HepG2 (cell line): ENCODE results near the gene TNK1. TPM values are rescaled to one million over a fixed set of nuclear protein-coding genes. Genes with fewer than 3 reads are reported as not detected.

Source experiments
- ARHGAP35 ChIP-seq: sonication (generic); formaldehyde crosslinking; IDR thresholded peaks from 2 replicates; pipeline ENCODE4 v1.9.0; 2022; ENCODE audit warnings: mild to moderate bottlenecking, inconsistent platforms, moderate library complexity, missing genetic modification reagents, borderline replicate concordance
- ARNTL ChIP-seq: sonication (generic); formaldehyde crosslinking; IDR thresholded peaks from 2 replicates; pipeline ENCODE4 v1.4.0; 2020; ENCODE audit warnings: mild to moderate bottlenecking, missing genetic modification reagents
- ATAD3A ChIP-seq: sonication (generic); formaldehyde crosslinking; IDR thresholded peaks from 2 replicates; pipeline ENCODE4 v1.4.0; 2020; ENCODE audit warnings: missing genetic modification reagents
- KAT8 ChIP-seq: IDR thresholded peaks from 2 replicates; pipeline ENCODE4 v1.6.1; 2016; ENCODE audit warnings: missing genetic modification reagents, missing compliant biosample characterization
- MED1 ChIP-seq: sonication (generic); formaldehyde crosslinking; IDR thresholded peaks from 2 replicates; pipeline ENCODE4 v1.4.0; 2020; ENCODE audit warnings: missing genetic modification reagents
- MEIS2 ChIP-seq: sonication (generic); formaldehyde crosslinking; IDR thresholded peaks from 2 replicates; pipeline ENCODE4 v1.9.0; 2021; ENCODE audit warnings: mild to moderate bottlenecking, missing genetic modification reagents
- NR2C2 ChIP-seq: sonication (generic); formaldehyde crosslinking; IDR thresholded peaks from 2 replicates; pipeline ENCODE4 v1.4.0; 2020; ENCODE audit warnings: missing genetic modification reagents, mild to moderate bottlenecking, moderate library complexity, borderline replicate concordance
- NR2F2 ChIP-seq: IDR thresholded peaks from 2 replicates; pipeline ENCODE4 v1.6.1; 2012; ENCODE audit warnings: low read depth, inconsistent platforms, borderline replicate concordance
- PCBP1 ChIP-seq: fragments of 200-400 bp; formaldehyde crosslinking; IDR thresholded peaks from 2 replicates; pipeline ENCODE4 v1.6.1; 2017; ENCODE audit warnings: mild to moderate bottlenecking, low read depth, low read length, borderline replicate concordance
- PHF20 ChIP-seq: sonication (generic); formaldehyde crosslinking; IDR thresholded peaks from 2 replicates; pipeline ENCODE4 v1.5.0; 2020; ENCODE audit warnings: mild to moderate bottlenecking, missing genetic modification reagents
- SIN3A ChIP-seq: IDR thresholded peaks from 2 replicates; pipeline ENCODE4 v1.6.1; 2011; ENCODE audit warnings: low read depth, mild to moderate bottlenecking, control low read depth, low read length, borderline replicate concordance
- ZKSCAN8 ChIP-seq: IDR thresholded peaks from 2 replicates; pipeline ENCODE4 v1.6.1; 2016; ENCODE audit warnings: borderline replicate concordance, missing genetic modification reagents, missing compliant biosample characterization
- ZNF350 ChIP-seq: sonication (generic); formaldehyde crosslinking; IDR thresholded peaks from 2 replicates; pipeline ENCODE4 v1.4.0; 2020; ENCODE audit warnings: mild to moderate bottlenecking, low read depth, missing genetic modification reagents, borderline replicate concordance
- ZNF446 ChIP-seq: sonication (generic); formaldehyde crosslinking; IDR thresholded peaks from 2 replicates; pipeline ENCODE4 v1.5.0; 2020; ENCODE audit warnings: mild to moderate bottlenecking, missing genetic modification reagents
- ZSCAN25 ChIP-seq: sonication (generic); formaldehyde crosslinking; IDR thresholded peaks from 2 replicates; pipeline ENCODE4 v1.8.0; 2022; ENCODE audit warnings: mild to moderate bottlenecking, missing genetic modification reagents
- polyA plus RNA-seq, 8 experiments: library from polyadenylated mRNA; depleted of rRNA in 3 of 8; stranded (reverse) in 7 of 8; unstranded in 1 of 8; fragments of >200 nt; fragmentation: Illumina TruSeq in 4 of 8; extraction: Trizol in 4 of 8; gene quantifications; 2 replicates each; pipeline versions ENCODE4 v1.2.1 to v1.2.3, GENCODE V29; 2011 to 2016; ENCODE audit warnings: low read depth in 4 of 8, missing spikeins in 1 of 8, mixed read lengths in 1 of 8; ENCODE audit not compliant: insufficient read depth in 1 of 8
- total RNA-seq, 5 experiments: library from RNA; depleted of rRNA; stranded (reverse); fragments of >200 nt; fragmentation: Illumina TruSeq; extraction: Trizol; gene quantifications; 2 replicates each; pipeline ENCODE4 v1.2.3, GENCODE V29; 2016; ENCODE audit warnings: low read depth in 1 of 5
- TF ChIP-seq, protein P1 (sequence below): sonication (generic); formaldehyde crosslinking; conservative IDR thresholded peaks from 2 replicates; pipeline ENCODE4 v1.4.0; 2020; ENCODE audit warnings: missing genetic modification reagents
- TF ChIP-seq, protein P2 (sequence below): sonication (generic); formaldehyde crosslinking; IDR thresholded peaks from 2 replicates; pipeline ENCODE4 v1.5.0; 2020; ENCODE audit warnings: mild to moderate bottlenecking, missing genetic modification reagents, borderline replicate concordance
- TF ChIP-seq, protein P3 (sequence below): sonication (generic); formaldehyde crosslinking; IDR thresholded peaks from 2 replicates; pipeline ENCODE4 v1.4.0; 2020; ENCODE audit warnings: missing genetic modification reagents; ENCODE audit errors: not compliant biosample characterization
- TF ChIP-seq, protein P4 (sequence below): sonication (generic); formaldehyde crosslinking; IDR thresholded peaks from 2 replicates; pipeline ENCODE4 v1.5.0; 2020; ENCODE audit warnings: missing genetic modification reagents
- TF ChIP-seq, protein P5 (sequence below): sonication (generic); formaldehyde crosslinking; IDR thresholded peaks from 2 replicates; pipeline ENCODE4 v1.4.0; 2020; ENCODE audit warnings: missing genetic modification reagents, low read depth, mild to moderate bottlenecking, borderline replicate concordance
- TF ChIP-seq, protein P6 (sequence below): sonication (generic); formaldehyde crosslinking; IDR thresholded peaks from 2 replicates; pipeline ENCODE4 v1.8.0; 2022; ENCODE audit warnings: missing genetic modification reagents, low read depth, mild to moderate bottlenecking, borderline replicate concordance

The TNK1 gene
- total and polyA plus RNA-seq, 2 of the 13 experiments (the other 11 are each of a cell fraction or from before 2014, with no cell fraction given), result 2.0 to 3.5 TPM

DNA sequence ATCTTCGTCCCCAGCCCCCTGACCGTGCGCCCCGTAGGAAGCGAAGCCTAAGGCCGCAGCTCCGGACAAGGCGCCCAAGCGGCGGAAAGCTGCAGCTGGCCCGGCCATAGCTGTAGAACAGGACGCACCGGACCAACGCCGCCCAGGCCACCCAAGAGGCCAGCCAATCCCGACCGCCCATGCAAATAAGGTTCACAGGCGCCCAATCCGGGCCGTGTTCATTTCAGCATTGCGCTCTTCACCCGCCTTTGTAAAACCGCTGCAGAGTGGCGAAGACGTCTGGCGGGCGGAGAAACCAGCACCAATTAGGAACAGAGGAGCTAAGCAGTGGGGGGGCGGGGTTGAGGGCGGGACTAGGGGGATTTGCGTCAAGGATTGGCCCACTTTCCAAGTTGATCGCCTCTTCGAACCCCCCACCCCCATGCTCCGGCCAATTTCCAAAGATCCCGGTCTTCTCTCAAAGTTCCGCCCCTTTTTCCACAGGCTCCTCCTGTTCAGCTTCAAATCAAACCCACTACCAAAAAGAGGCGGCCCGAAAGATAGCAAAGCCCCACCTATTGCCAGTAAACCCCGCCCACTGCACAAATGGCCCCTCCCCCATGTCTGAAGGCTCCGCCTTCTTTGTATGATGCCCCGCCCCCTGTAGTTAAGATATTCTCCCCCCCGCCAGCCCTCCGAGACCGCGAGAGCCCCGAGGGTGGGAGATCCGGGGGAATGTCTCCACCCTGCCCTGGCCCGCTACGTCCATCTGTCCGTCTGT, 23.3 kb downstream of the TNK1 start, which contains the start of gene TMEM256 (continued):
- TF ChIP-seq, protein P1, sequence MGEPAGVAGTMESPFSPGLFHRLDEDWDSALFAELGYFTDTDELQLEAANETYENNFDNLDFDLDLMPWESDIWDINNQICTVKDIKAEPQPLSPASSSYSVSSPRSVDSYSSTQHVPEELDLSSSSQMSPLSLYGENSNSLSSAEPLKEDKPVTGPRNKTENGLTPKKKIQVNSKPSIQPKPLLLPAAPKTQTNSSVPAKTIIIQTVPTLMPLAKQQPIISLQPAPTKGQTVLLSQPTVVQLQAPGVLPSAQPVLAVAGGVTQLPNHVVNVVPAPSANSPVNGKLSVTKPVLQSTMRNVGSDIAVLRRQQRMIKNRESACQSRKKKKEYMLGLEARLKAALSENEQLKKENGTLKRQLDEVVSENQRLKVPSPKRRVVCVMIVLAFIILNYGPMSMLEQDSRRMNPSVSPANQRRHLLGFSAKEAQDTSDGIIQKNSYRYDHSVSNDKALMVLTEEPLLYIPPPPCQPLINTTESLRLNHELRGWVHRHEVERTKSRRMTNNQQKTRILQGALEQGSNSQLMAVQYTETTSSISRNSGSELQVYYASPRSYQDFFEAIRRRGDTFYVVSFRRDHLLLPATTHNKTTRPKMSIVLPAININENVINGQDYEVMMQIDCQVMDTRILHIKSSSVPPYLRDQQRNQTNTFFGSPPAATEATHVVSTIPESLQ, result no peak
- TF ChIP-seq NR2C2 (CRISPR knock-in tag) (peak; percentile 16; the same call in 1 of the 2 replicates), SIN3A (no peak; the same call in 1 of the 2 replicates), ATAD3A (no peak), NR2F2 (no peak), ARHGAP35 (CRISPR knock-in tag) (no peak), ZNF350 (no peak; the same call in 1 of the 2 replicates), ARNTL (0 out of 2 replicates have a peak, but pooled peaks have one; percentile 32), PCBP1 (peak; percentile 77; the same call in 1 of the 2 replicates), MED1 (CRISPR knock-in tag) (peak; percentile 51; the same call in 1 of the 2 replicates), ZSCAN25 (CRISPR knock-in tag) (no peak), PHF20 (no peak), ZKSCAN8 (CRISPR knock-in tag) (no peak), ZNF446 (0 out of 2 replicates have a peak, but pooled peaks have one; percentile 5), KAT8 (CRISPR knock-in tag) (no peak; the same call in none of the 2 replicates), MEIS2 (CRISPR knock-in tag) (peak; percentile 54; the same call in 1 of the 2 replicates)
- TF ChIP-seq, protein P2, sequence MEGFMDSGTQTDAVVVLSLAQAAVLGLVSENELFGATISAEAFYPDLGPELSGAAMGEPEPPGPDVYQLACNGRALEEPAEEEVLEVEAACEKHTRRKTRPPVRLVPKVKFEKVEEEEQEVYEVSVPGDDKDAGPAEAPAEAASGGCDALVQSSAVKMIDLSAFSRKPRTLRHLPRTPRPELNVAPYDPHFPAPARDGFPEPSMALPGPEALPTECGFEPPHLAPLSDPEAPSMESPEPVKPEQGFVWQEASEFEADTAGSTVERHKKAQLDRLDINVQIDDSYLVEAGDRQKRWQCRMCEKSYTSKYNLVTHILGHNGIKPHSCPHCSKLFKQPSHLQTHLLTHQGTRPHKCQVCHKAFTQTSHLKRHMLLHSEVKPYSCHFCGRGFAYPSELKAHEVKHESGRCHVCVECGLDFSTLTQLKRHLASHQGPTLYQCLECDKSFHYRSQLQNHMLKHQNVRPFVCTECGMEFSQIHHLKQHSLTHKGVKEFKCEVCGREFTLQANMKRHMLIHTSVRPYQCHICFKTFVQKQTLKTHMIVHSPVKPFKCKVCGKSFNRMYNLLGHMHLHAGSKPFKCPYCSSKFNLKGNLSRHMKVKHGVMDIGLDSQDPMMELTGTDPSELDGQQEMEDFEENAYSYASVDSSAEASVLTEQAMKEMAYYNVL (CRISPR knock-in tag), result no peak
- TF ChIP-seq, protein P3, sequence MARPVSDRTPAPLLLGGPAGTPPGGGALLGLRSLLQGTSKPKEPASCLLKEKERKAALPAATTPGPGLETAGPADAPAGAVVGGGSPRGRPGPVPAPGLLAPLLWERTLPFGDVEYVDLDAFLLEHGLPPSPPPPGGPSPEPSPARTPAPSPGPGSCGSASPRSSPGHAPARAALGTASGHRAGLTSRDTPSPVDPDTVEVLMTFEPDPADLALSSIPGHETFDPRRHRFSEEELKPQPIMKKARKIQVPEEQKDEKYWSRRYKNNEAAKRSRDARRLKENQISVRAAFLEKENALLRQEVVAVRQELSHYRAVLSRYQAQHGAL (CRISPR knock-in tag), result no peak
- TF ChIP-seq, protein P4, sequence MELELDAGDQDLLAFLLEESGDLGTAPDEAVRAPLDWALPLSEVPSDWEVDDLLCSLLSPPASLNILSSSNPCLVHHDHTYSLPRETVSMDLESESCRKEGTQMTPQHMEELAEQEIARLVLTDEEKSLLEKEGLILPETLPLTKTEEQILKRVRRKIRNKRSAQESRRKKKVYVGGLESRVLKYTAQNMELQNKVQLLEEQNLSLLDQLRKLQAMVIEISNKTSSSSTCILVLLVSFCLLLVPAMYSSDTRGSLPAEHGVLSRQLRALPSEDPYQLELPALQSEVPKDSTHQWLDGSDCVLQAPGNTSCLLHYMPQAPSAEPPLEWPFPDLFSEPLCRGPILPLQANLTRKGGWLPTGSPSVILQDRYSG (CRISPR knock-in tag), result no peak
- TF ChIP-seq, protein P5, sequence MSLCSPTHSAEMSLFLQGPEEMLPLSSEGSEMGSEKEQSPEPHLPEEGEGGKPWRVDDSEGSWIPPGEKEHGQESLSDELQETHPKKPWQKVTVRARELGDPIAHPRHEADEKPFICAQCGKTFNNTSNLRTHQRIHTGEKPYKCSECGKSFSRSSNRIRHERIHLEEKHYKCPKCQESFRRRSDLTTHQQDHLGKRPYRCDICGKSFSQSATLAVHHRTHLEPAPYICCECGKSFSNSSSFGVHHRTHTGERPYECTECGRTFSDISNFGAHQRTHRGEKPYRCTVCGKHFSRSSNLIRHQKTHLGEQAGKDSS (CRISPR knock-in tag), result 0 out of 2 replicates have a peak, but pooled peaks have one; percentile 37
- TF ChIP-seq, protein P6, sequence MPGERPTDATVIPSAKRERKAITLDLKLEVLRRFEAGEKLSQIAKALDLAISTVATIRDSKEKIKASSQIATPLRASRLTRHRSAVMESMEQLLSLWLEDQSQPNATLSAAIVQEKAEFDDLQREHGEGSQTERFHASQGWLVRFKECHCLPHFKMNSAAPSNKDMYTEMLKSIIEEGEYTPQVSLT (CRISPR knock-in tag), result no peak
